Activated T-cell treated with anti-CD3 and anti-CD28 coated beads, Interleukin-2, amount 50 U/mL, for 72 hours (primary cell): ENCODE measurements around the gene ANKFY1. TPM values are rescaled to one million over a fixed set of nuclear protein-coding genes. Genes with fewer than 3 reads are reported as not detected.
"Not testable (repeated sequence)": the region's sequence is repeated elsewhere in the genome, so short reads cannot be mapped to it uniquely, and the experiment has no call there.

ENCODE experiments used
- ATAC-seq, 2 donors: fragments of 150-1000 bp; cut with Tn5 transposase; replicated peaks in 1 of 2; 2 replicates each; pipeline ENCODE4 v1.10.0; 2021; ENCODE audit warnings: moderate library complexity in 2 of 2, mild to moderate bottlenecking in 1 of 2
- DNase-seq, 2 donors: peaks; one replicate each; pipeline ENCODE4 v3.0.0; 2021 to 2022; ENCODE audit warnings: mixed read lengths in 1 of 2
- H3K27ac Mint-ChIP-seq: one replicate; pipeline ENCODE4 v1.8.0; 2022; ENCODE audit warnings: mild to moderate bottlenecking, moderate library complexity, mixed read lengths
- H3K27me3 Mint-ChIP-seq: one replicate; pipeline ENCODE4 v1.8.0; 2022; ENCODE audit warnings: low read depth, mixed read lengths
- H3K36me3 Mint-ChIP-seq, 2 donors: one replicate each; pipeline ENCODE4 v1.8.0; 2022; ENCODE audit warnings: mixed read lengths in 2 of 2, mild to moderate bottlenecking in 1 of 2; ENCODE audit not compliant: insufficient read depth in 2 of 2
- H3K4me1 Mint-ChIP-seq: one replicate; pipeline ENCODE4 v1.8.0; 2022; ENCODE audit warnings: low read depth, mixed read lengths
- H3K4me3 Mint-ChIP-seq, 2 donors: one replicate each; pipeline ENCODE4 v1.8.0; 2022; ENCODE audit warnings: mild to moderate bottlenecking in 2 of 2, mixed read lengths in 2 of 2, moderate library complexity in 2 of 2
- H3K9me3 Mint-ChIP-seq, 2 donors: one replicate each; pipeline ENCODE4 v1.8.0; 2022; ENCODE audit warnings: mixed read lengths in 2 of 2
- total RNA-seq, 2 donors: library from RNA; stranded (reverse); gene quantifications; one replicate each; pipeline ENCODE4 v1.2.3, GENCODE V29; 2022

Gene ANKFY1
- total RNA-seq, 2 donors from 2014 or later: 36.4 to 37.9 TPM

- ATAC-seq: no peak
- H3K27me3 Mint-ChIP-seq: no peaks in the 10 kb centered on the region
Measured at GRCh38 chr17:4148611-4149308, 115.0 kb downstream of the ANKFY1 start.

GRCh38 chr17:4147751-4148310 lies 115.9 kb downstream of the ANKFY1 start:
- Mint-ChIP-seq H3K27ac (no peak overlapping the region), H3K4me1 (peaks cover 12% of the 10 kb centered on the region), H3K4me3 (no peak overlapping the region), H3K9me3 (no peaks in the 10 kb centered on the region), H3K36me3 (peaks cover 2 to 5% of the 10 kb centered on the region in 2 donors), H3K27me3 (no peaks in the 10 kb centered on the region)
- ATAC-seq (no peak), DNase-seq (no peak)

More at GRCh38 chr17:4148611-4149308, 115.0 kb downstream of the ANKFY1 start:
- Mint-ChIP-seq H3K4me1 (peaks cover 12% of the 10 kb centered on the region), H3K9me3 (no peaks in the 10 kb centered on the region), H3K36me3 (peaks cover 1 to 2% of the 10 kb centered on the region in 2 donors), H3K4me3 (no peak overlapping the region), H3K27ac (no peak overlapping the region)
- DNase-seq: no peak

- H3K27ac Mint-ChIP-seq: peak overlapping the region; percentile 43
- H3K9me3 Mint-ChIP-seq: no peaks in the 10 kb centered on the region
- H3K27me3 Mint-ChIP-seq: no peaks in the 10 kb centered on the region
- no peak overlapping the region for H3K4me3 Mint-ChIP-seq
- H3K4me1 Mint-ChIP-seq: peaks cover 19% of the 10 kb centered on the region
- ATAC-seq: no peak
- H3K36me3 Mint-ChIP-seq: peaks cover 4 to 7% of the 10 kb centered on the region in 2 donors
- DNase-seq: no peak
Measured at GRCh38 chr17:4146641-4147040, 117.1 kb downstream of the ANKFY1 start.

- peak overlapping the region; percentile 97 for H3K4me3 Mint-ChIP-seq
- H3K27me3 Mint-ChIP-seq: no peaks in the 10 kb centered on the region
- H3K9me3 Mint-ChIP-seq: no peaks in the 10 kb centered on the region
- peak overlapping the region; percentile 98 for H3K27ac Mint-ChIP-seq
- peaks cover 42% of the 10 kb centered on the region for H3K4me1 Mint-ChIP-seq
- ATAC-seq (peak in 1 of 2 donors; percentile 6), DNase-seq (no peak)
- peaks cover 4 to 7% of the 10 kb centered on the region in 2 donors for H3K36me3 Mint-ChIP-seq
Measured at GRCh38 chr17:4144422-4144747, 119.4 kb downstream of the ANKFY1 start.

GRCh38 chr17:4143563-4144421 lies 120.0 kb downstream of the ANKFY1 start:
- ATAC-seq (peak; percentile 77 to 80), DNase-seq (peak; percentile 91 to 92)
- Mint-ChIP-seq H3K4me3 (peak overlapping the region; percentile 97), H3K27me3 (no peaks in the 10 kb centered on the region), H3K27ac (peak overlapping the region; percentile 98), H3K36me3 (peaks cover 4 to 7% of the 10 kb centered on the region in 2 donors), H3K4me1 (peaks cover 44% of the 10 kb centered on the region), H3K9me3 (no peaks in the 10 kb centered on the region)

GRCh38 chr17:4142107-4142900 lies 121.5 kb downstream of the ANKFY1 start:
- H3K4me1 Mint-ChIP-seq: peaks cover 59% of the 10 kb centered on the region
- peak; percentile 47 to 48 for DNase-seq
- H3K9me3 Mint-ChIP-seq: no peaks in the 10 kb centered on the region
- peaks cover 4 to 7% of the 10 kb centered on the region in 2 donors for H3K36me3 Mint-ChIP-seq
- ATAC-seq: peak; percentile 4 to 16
- H3K27me3 Mint-ChIP-seq: no peaks in the 10 kb centered on the region
- H3K4me3 Mint-ChIP-seq: peak overlapping the region; percentile 97
- H3K27ac Mint-ChIP-seq: peak overlapping the region; percentile 86

GRCh38 chr17:4140125-4140524 lies 123.7 kb downstream of the ANKFY1 start:
- DNase-seq (no peak), ATAC-seq (no peak)
- Mint-ChIP-seq H3K4me1 (peaks cover 70% of the 10 kb centered on the region), H3K27ac (peak overlapping the region; percentile 22), H3K36me3 (peaks cover 4 to 9% of the 10 kb centered on the region in 2 donors), H3K27me3 (no peaks in the 10 kb centered on the region), H3K4me3 (peak overlapping the region in 1 of 2 donors; percentile 68), H3K9me3 (no peaks in the 10 kb centered on the region)

- Mint-ChIP-seq H3K27ac (peak overlapping the region; percentile 51), H3K4me1 (peaks cover 68% of the 10 kb centered on the region), H3K4me3 (peak overlapping the region in 1 of 2 donors; percentile 49)
- DNase-seq, ATAC-seq, H3K27me3 Mint-ChIP-seq, H3K36me3 Mint-ChIP-seq, H3K9me3 Mint-ChIP-seq: not testable (repeated sequence)
Measured at GRCh38 chr17:4138906-4139526, 124.8 kb downstream of the ANKFY1 start.

- no peak for ATAC-seq
- peaks cover 0 to 2% of the 10 kb centered on the region in 2 donors for H3K36me3 Mint-ChIP-seq
- H3K27ac Mint-ChIP-seq: no peak overlapping the region
- peaks cover 60% of the 10 kb centered on the region for H3K4me1 Mint-ChIP-seq
- H3K4me3 Mint-ChIP-seq: no peak overlapping the region
- no peaks in the 10 kb centered on the region for H3K27me3 Mint-ChIP-seq
- DNase-seq: no peak
- H3K9me3 Mint-ChIP-seq: no peaks in the 10 kb centered on the region
Measured at GRCh38 chr17:4136373-4136772, 127.4 kb downstream of the ANKFY1 start.

GRCh38 chr17:4135489-4135888 lies 128.3 kb downstream of the ANKFY1 start:
- Mint-ChIP-seq H3K9me3 (no peaks in the 10 kb centered on the region), H3K4me3 (no peak overlapping the region), H3K36me3 (peaks cover 0 to 2% of the 10 kb centered on the region in 2 donors), H3K4me1 (peaks cover 52% of the 10 kb centered on the region), H3K27me3 (no peaks in the 10 kb centered on the region), H3K27ac (peak overlapping the region; percentile 29)
- ATAC-seq: no peak
- no peak for DNase-seq

- DNase-seq: no peak
- no peak for ATAC-seq
Measured at GRCh38 chr17:4134721-4135120, 129.1 kb downstream of the ANKFY1 start.

GRCh38 chr17:4130715-4131114 lies 133.1 kb downstream of the ANKFY1 start:
- Mint-ChIP-seq H3K27ac (peak overlapping the region; percentile 60), H3K4me3 (no peak overlapping the region), H3K27me3 (no peaks in the 10 kb centered on the region), H3K9me3 (peaks cover 0 to 1% of the 10 kb centered on the region in 2 donors), H3K36me3 (peaks cover 0 to 1% of the 10 kb centered on the region in 2 donors), H3K4me1 (peaks cover 31% of the 10 kb centered on the region)
- no peak for DNase-seq
- ATAC-seq: no peak

More at GRCh38 chr17:4134721-4135120, 129.1 kb downstream of the ANKFY1 start:
- Mint-ChIP-seq H3K4me1 (peaks cover 44% of the 10 kb centered on the region), H3K36me3 (peaks cover 0 to 4% of the 10 kb centered on the region in 2 donors), H3K27me3 (no peaks in the 10 kb centered on the region), H3K9me3 (peaks cover 0 to under 1% of the 10 kb centered on the region in 2 donors), H3K4me3 (no peak overlapping the region), H3K27ac (no peak overlapping the region)
